Uterus (tissue), 4 donors: ENCODE results near the gene EPB41L1. TPM values are rescaled to one million over a fixed set of nuclear protein-coding genes. Genes with fewer than 3 reads are reported as not detected.
A peak's percentile ranks its signal among the peaks of the same experiment; 100 is the strongest.

ENCODE experiments used
- DNase-seq, 2 donors: peaks; one replicate each; pipeline ENCODE4 v3.0.0-alpha.2; 2019 to 2020
- H3K27ac ChIP-seq, 2 donors: fragments of 200-600 bp; sonication (generic); 1 replicate in 1 of 2; 2 replicates in 1 of 2; pipeline ENCODE4 v1.5.1; 2016 to 2018
- H3K27me3 ChIP-seq, 2 donors: fragments of 200-600 bp; sonication (generic); one replicate each; pipeline ENCODE4 v1.5.1; 2018 to 2019; ENCODE audit warnings: control low read depth in 1 of 2
- H3K36me3 ChIP-seq, 2 donors: fragments of 200-600 bp; sonication (generic); one replicate each; pipeline ENCODE4 v1.5.1; 2019; ENCODE audit warnings: control low read depth in 1 of 2
- H3K4me1 ChIP-seq, 2 donors: fragments of 200-600 bp; sonication (generic); one replicate each; pipeline ENCODE4 v1.5.1; 2018 to 2019; ENCODE audit warnings: control low read depth in 1 of 2
- H3K4me3 ChIP-seq, 2 donors: fragments of 200-600 bp; sonication (generic); 1 replicate in 1 of 2; 2 replicates in 1 of 2; pipeline ENCODE4 v1.5.1; 2018 to 2019; ENCODE audit warnings: mild to moderate bottlenecking in 1 of 2
- H3K9me3 ChIP-seq, 2 donors: fragments of 200-600 bp; sonication (generic); one replicate each; pipeline ENCODE4 v1.5.1; 2019; ENCODE audit warnings: control low read depth in 1 of 2
- CTCF ChIP-seq, 4 experiments: fragments of 200-600 bp in 2 of 4; fragments of 450-650 bp in 2 of 4; sonication (generic) in 2 of 4; IDR thresholded peaks; one replicate each; pipeline ENCODE4 v1.5.1; 2016 to 2019; ENCODE audit warnings: antibody characterized with exemption in 4 of 4, mild to moderate bottlenecking in 2 of 4, moderate library complexity in 1 of 4
- POLR2A ChIP-seq, 2 donors: fragments of 450-650 bp; IDR thresholded peaks; one replicate each; pipeline ENCODE4 v1.6.1; 2016; ENCODE audit warnings: antibody characterized with exemption in 2 of 2, mild to moderate bottlenecking in 1 of 2, moderate library complexity in 1 of 2
- intact Hi-C: fragments of 100-400 bp; cut with DNase I; formaldehyde crosslinking; loops from one replicate; pipeline ENCODE4 v1.15.1; 2023; ENCODE audit warnings: low total_unique reads
- total RNA-seq, 4 donors: library from RNA; depleted of rRNA in 3 of 4; stranded (reverse); fragments of >200 nt in 3 of 4; gene quantifications; one replicate each; pipeline versions ENCODE4 v1.1.0 to v1.2.4, GENCODE V29; 2014 to 2023
- donor health status: DM: yes; HTN: yes; CAD: no.

Gene EPB41L1
- total RNA-seq, 4 donors from 2014 or later, result 4.9 to 69.2 (median 33.2) TPM

GRCh38 chr20:36201198-36201597 lies 46.7 kb downstream of the EPB41L1 start:
- intact Hi-C loops, result no loop called here

DNA sequence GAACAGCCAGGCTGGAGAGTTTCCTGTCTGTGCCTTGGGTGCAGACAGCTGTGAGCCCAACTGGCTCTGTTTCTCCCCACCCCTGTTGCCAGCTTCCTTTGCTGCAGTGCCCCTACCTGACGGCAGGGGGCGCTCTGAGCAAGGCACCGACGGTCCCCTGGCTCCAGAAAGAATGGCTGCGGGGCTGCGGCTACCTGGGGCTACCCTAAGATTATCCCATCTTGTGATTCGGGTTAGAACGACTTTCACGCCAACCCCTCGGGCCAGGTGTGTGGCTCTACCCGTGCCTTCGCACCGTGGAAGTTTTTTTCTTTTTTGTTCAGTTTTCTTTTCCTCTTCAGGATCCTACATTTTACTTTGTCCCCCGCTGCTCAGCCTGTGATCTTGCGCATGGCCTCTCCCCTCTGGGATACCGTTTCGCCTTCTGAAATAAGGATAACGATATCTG lies 48.4 kb downstream of the EPB41L1 start:
- Histone ChIP-seq H3K4me1 (no peaks in the 10 kb centered on the region), H3K36me3 (no peaks in the 10 kb centered on the region), H3K4me3 (no peak overlapping the region), H3K27ac (no peak overlapping the region), H3K27me3 (no peaks in the 10 kb centered on the region), H3K9me3 (no peaks in the 10 kb centered on the region)
- peak; percentile 53 to 66 for DNase-seq
- no peak for TF ChIP-seq POLR2A (IDR thresholded peaks at IDR 0.05)
- TF ChIP-seq CTCF (IDR thresholded peaks at IDR 0.05), result peak; percentile 78 to 88 (median 86)
- intact Hi-C loops, result no loop called here

More at GRCh38 chr20:36201198-36201597, 46.7 kb downstream of the EPB41L1 start:
- Histone ChIP-seq H3K4me1 (no peaks in the 10 kb centered on the region), H3K4me3 (no peak overlapping the region), H3K27me3 (no peaks in the 10 kb centered on the region), H3K36me3 (no peaks in the 10 kb centered on the region), H3K9me3 (no peaks in the 10 kb centered on the region), H3K27ac (no peak overlapping the region)
- TF ChIP-seq CTCF (IDR thresholded peaks at IDR 0.05), result no peak
- TF ChIP-seq POLR2A (IDR thresholded peaks at IDR 0.05), result no peak
- no peak for DNase-seq

DNA sequence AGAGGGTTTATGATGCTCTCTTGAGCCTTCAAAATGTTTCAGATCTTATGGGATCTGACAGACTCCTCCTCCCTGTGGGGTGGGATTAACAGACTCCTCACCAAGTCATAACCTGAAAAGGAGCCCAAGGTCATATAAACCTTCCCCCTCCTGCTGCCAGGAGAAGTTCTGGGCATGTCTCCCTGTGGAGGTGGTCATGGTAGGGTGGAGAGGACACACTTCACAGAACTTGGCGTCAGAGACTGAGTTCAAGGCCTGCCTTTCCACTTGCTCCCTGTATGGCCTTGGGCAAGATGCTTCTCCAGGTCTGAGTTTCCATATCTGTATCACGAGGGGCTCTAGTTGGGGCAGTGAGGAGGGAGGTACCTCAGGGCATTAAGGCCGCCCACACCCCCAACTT lies 49.3 kb downstream of the EPB41L1 start:
- no peaks in the 10 kb centered on the region for H3K36me3 ChIP-seq
- no peak overlapping the region for H3K4me3 ChIP-seq
- TF ChIP-seq CTCF (IDR thresholded peaks at IDR 0.05) (no peak), POLR2A (IDR thresholded peaks at IDR 0.05) (no peak)
- no peak for DNase-seq
- H3K27ac ChIP-seq, result no peak overlapping the region
- intact Hi-C loops, result no loop called here
- no peaks in the 10 kb centered on the region for H3K4me1 ChIP-seq
- no peaks in the 10 kb centered on the region for H3K27me3 ChIP-seq
- H3K9me3 ChIP-seq, result no peaks in the 10 kb centered on the region

DNA sequence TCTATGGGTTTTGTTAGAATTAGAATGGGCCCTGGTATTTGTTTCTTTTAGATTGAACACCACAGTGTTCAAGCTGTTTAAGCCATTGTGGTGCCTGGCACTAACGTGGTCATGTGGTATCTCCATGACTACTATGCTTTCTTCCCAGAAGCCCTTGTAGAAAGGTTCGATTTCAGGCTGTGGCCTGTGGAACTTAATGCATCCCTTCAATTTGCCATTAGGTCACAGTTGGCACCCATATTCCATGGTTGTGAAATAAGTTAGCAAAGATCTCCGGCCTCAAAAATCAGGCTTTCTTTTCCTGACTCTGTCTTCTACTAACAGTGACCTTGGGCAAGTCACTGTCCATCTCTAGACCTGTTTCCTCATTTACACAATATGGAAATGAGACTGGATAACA lies 50.5 kb downstream of the EPB41L1 start:
- no peak for TF ChIP-seq CTCF (IDR thresholded peaks at IDR 0.05)
- no peak for TF ChIP-seq POLR2A (IDR thresholded peaks at IDR 0.05)
- Histone ChIP-seq H3K27me3 (no peaks in the 10 kb centered on the region), H3K36me3 (no peaks in the 10 kb centered on the region), H3K27ac (no peak overlapping the region), H3K9me3 (no peaks in the 10 kb centered on the region), H3K4me1 (no peaks in the 10 kb centered on the region), H3K4me3 (no peak overlapping the region)
- intact Hi-C loops, result no loop called here
- no peak for DNase-seq

DNA sequence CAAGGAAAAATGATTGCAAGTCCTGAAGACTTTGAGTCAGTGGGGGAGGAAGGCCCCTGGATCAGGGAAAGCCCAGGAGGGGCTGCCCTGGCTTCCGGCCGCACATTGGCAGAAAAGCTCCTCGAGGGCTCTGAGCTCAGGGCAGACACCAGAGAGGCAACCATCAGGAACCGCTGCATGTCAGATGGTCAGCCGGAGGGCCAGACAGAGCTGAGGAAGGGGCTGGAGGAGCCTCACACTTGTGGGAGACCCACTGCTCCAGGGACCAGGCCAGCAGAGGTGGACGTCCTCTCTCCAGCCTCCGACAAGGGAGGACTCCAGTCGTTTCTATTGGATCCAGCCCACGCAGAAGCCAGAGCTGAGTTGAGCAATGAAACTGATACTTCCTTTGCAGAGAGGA lies 51.5 kb downstream of the EPB41L1 start:
- Histone ChIP-seq H3K36me3 (no peaks in the 10 kb centered on the region), H3K27ac (no peak overlapping the region), H3K9me3 (no peaks in the 10 kb centered on the region), H3K27me3 (no peaks in the 10 kb centered on the region), H3K4me3 (no peak overlapping the region), H3K4me1 (no peaks in the 10 kb centered on the region)
- no peak for DNase-seq
- TF ChIP-seq POLR2A (IDR thresholded peaks at IDR 0.05), result no peak
- no peak for TF ChIP-seq CTCF (IDR thresholded peaks at IDR 0.05)
- intact Hi-C loops, result no loop called here
